H9 (cell line): ENCODE data around the gene GPR156. TPM values are rescaled to one million over a fixed set of nuclear protein-coding genes. Genes with fewer than 3 reads are reported as not detected.

Source experiments
- DNase-seq: peaks from one replicate; pipeline ENCODE4 v3.0.0-alpha.2; 2017
- H2AFZ ChIP-seq: one replicate; pipeline ENCODE4 v1.6.1; 2013; ENCODE audit warnings: mild to moderate bottlenecking, low read length, control low read depth, moderate library complexity
- H2AK5ac ChIP-seq: 2 replicates; pipeline ENCODE4 v1.6.1; 2013; ENCODE audit warnings: low read length, control low read depth, mixed read lengths; ENCODE audit not compliant: insufficient read length
- H2BK120ac ChIP-seq: one replicate; pipeline ENCODE4 v1.6.1; 2013; ENCODE audit warnings: low read depth, mild to moderate bottlenecking, low read length, control low read depth, inconsistent platforms; ENCODE audit not compliant: poor library complexity, severe bottlenecking
- H2BK12ac ChIP-seq: 2 replicates; pipeline ENCODE4 v1.6.1; 2013; ENCODE audit warnings: low read length, control low read depth, mixed read lengths, low read depth; ENCODE audit not compliant: insufficient read length
- H2BK15ac ChIP-seq: 2 replicates; pipeline ENCODE4 v1.6.1; 2013; ENCODE audit warnings: low read depth, low read length, control low read depth
- H2BK20ac ChIP-seq: one replicate; pipeline ENCODE4 v1.6.1; 2013; ENCODE audit warnings: low read depth, mild to moderate bottlenecking, low read length, control low read depth, inconsistent platforms; ENCODE audit not compliant: poor library complexity, severe bottlenecking
- H2BK5ac ChIP-seq: 2 replicates; pipeline ENCODE4 v1.6.1; 2013; ENCODE audit warnings: low read length, control low read depth, mixed read lengths; ENCODE audit not compliant: insufficient read length
- H3K14ac ChIP-seq: 2 replicates; pipeline ENCODE4 v1.6.1; 2013; ENCODE audit warnings: low read length, control low read depth; ENCODE audit not compliant: insufficient read depth
- H3K18ac ChIP-seq: 2 replicates; pipeline ENCODE4 v1.6.1; 2013; ENCODE audit warnings: low read depth, mild to moderate bottlenecking, mixed read lengths, low read length, control low read depth; ENCODE audit not compliant: insufficient read length
- H3K23ac ChIP-seq: 2 replicates; pipeline ENCODE4 v1.6.1; 2013; ENCODE audit warnings: low read length, control low read depth, mixed read lengths, low read depth; ENCODE audit not compliant: insufficient read length
- H3K23me2 ChIP-seq: 2 replicates; pipeline ENCODE4 v1.6.1; 2013; ENCODE audit warnings: low read depth, mild to moderate bottlenecking, mixed read lengths, low read length, control low read depth; ENCODE audit not compliant: insufficient read length, poor library complexity, severe bottlenecking
- H3K27ac ChIP-seq: 2 replicates; pipeline ENCODE4 v1.5.1; 2013; ENCODE audit warnings: low read length, control low read depth, mixed read lengths, low read depth; ENCODE audit not compliant: insufficient read length
- H3K27me3 ChIP-seq: 2 replicates; pipeline ENCODE4 v1.6.1; 2013; ENCODE audit warnings: low read length, control low read depth, inconsistent platforms; ENCODE audit not compliant: insufficient read depth
- H3K4ac ChIP-seq: 2 replicates; pipeline ENCODE4 v1.6.1; 2013; ENCODE audit warnings: low read depth, mild to moderate bottlenecking, control low read depth, inconsistent platforms, low read length, moderate library complexity
- H3K4me1 ChIP-seq: 2 replicates; pipeline ENCODE4 v1.6.1; 2013; ENCODE audit warnings: low read length, control low read depth, inconsistent platforms; ENCODE audit not compliant: insufficient read depth
- H3K4me2 ChIP-seq: 2 replicates; pipeline ENCODE4 v1.6.1; 2013; ENCODE audit warnings: low read length, control low read depth, mixed read lengths; ENCODE audit not compliant: insufficient read length, insufficient read depth
- H3K56ac ChIP-seq: 2 replicates; pipeline ENCODE4 v1.6.1; 2013; ENCODE audit warnings: low read depth, mild to moderate bottlenecking, mixed read lengths, low read length, control low read depth; ENCODE audit not compliant: insufficient read length
- H3K79me1 ChIP-seq: 2 replicates; pipeline ENCODE4 v1.6.1; 2013; ENCODE audit warnings: low read depth, mild to moderate bottlenecking, moderate library complexity, low read length, control low read depth, inconsistent platforms; ENCODE audit not compliant: insufficient read depth, poor library complexity, severe bottlenecking
- H3K79me2 ChIP-seq: 2 replicates; pipeline ENCODE4 v1.6.1; 2013; ENCODE audit warnings: low read length, control low read depth, inconsistent platforms; ENCODE audit not compliant: insufficient read depth
- H3K9ac ChIP-seq: 2 replicates; pipeline ENCODE4 v1.6.1; 2013; ENCODE audit warnings: low read length, control low read depth, mixed read lengths; ENCODE audit not compliant: insufficient read length; ENCODE audit errors: extremely low read depth
- H3K9me3 ChIP-seq: one replicate; pipeline ENCODE4 v1.6.1; 2013; ENCODE audit warnings: low read depth, low read length, inconsistent platforms; ENCODE audit not compliant: control insufficient read depth
- H3T11ph ChIP-seq: one replicate; pipeline ENCODE4 v1.6.1; 2013; ENCODE audit warnings: mild to moderate bottlenecking, low read length, control low read depth, inconsistent platforms
- H4K20me1 ChIP-seq: one replicate; pipeline ENCODE4 v1.6.1; 2013; ENCODE audit not compliant: control insufficient read depth, insufficient read length, insufficient read depth
- H4K5ac ChIP-seq: 2 replicates; pipeline ENCODE4 v1.6.1; 2013; ENCODE audit warnings: low read depth, mild to moderate bottlenecking, mixed read lengths, low read length, control low read depth; ENCODE audit not compliant: insufficient read length
- H4K8ac ChIP-seq: replicated peaks from 2 replicates; pipeline ENCODE4 v1.6.1; 2013; ENCODE audit warnings: low read length, control low read depth, mixed read lengths, low read depth; ENCODE audit not compliant: insufficient read length
- H4K91ac ChIP-seq: 2 replicates; pipeline ENCODE4 v1.6.1; 2013; ENCODE audit warnings: low read depth, mild to moderate bottlenecking, moderate library complexity, mixed read lengths, low read length, control low read depth; ENCODE audit not compliant: insufficient read length
- H3K27ac Mint-ChIP-seq, 3 experiments: 2 replicates in 2 of 3; 3 replicates in 1 of 3; pipeline ENCODE4 v1.8.0; 2020 to 2021; ENCODE audit warnings: mixed read lengths in 3 of 3, mild to moderate bottlenecking in 1 of 3, moderate library complexity in 1 of 3
- H3K27me3 Mint-ChIP-seq: 2 replicates; pipeline ENCODE4 v1.8.0; 2021; ENCODE audit warnings: low read depth, mild to moderate bottlenecking, moderate library complexity, mixed read lengths
- H3K36me3 Mint-ChIP-seq, 3 experiments: 2 replicates in 2 of 3; 3 replicates in 1 of 3; pipeline ENCODE4 v1.8.0; 2020 to 2021; ENCODE audit warnings: low read depth in 3 of 3, mixed read lengths in 3 of 3; ENCODE audit not compliant: insufficient read depth in 1 of 3
- H3K4me1 Mint-ChIP-seq, 2 experiments: 2 replicates each; pipeline ENCODE4 v1.8.0; 2020; ENCODE audit warnings: mixed read lengths in 2 of 2
- H3K4me3 Mint-ChIP-seq, 2 experiments: 2 replicates in 1 of 2; 3 replicates in 1 of 2; pipeline ENCODE4 v1.8.0; 2020 to 2021; ENCODE audit warnings: mild to moderate bottlenecking in 2 of 2, mixed read lengths in 2 of 2, moderate library complexity in 1 of 2
- H3K9me3 Mint-ChIP-seq, 2 experiments: 2 replicates in 1 of 2; 3 replicates in 1 of 2; pipeline ENCODE4 v1.8.0; 2020; ENCODE audit warnings: mild to moderate bottlenecking in 2 of 2, mixed read lengths in 2 of 2, moderate library complexity in 1 of 2
- CTCF ChIP-seq: fragments of 200-600 bp; sonication (generic); conservative IDR thresholded peaks from 3 replicates; pipeline ENCODE4 v1.8.0; 2021; ENCODE audit warnings: antibody characterized with exemption, mild to moderate bottlenecking
- WGBS: extraction: QIAGEN DNeasy Blood & Tissue Kit; methylation state at CpG from one replicate; pipeline ENCODE4 v1.1.7; 2013; ENCODE audit warnings: missing lambda C conversion rate, low lambda C conversion rate, mixed read lengths; ENCODE audit not compliant: insufficient read length; ENCODE audit errors: extremely low coverage; 5-methylcytosine and 5-hydroxymethylcytosine counted together
- total RNA-seq: library from RNA; stranded (reverse); gene quantifications from 2 replicates; pipeline ENCODE4 v1.2.1, GENCODE V29; 2021

The GPR156 gene
- total RNA-seq, 1 experiment from 2014 or later, result 1.8 TPM

GRCh38 chr3:120274739-120275167, 10.3 kb downstream of the GPR156 start:
- Histone ChIP-seq H3K79me1 (no peaks in the 10 kb centered on the region), H3T11ph (no peak overlapping the region), H3K23me2 (no peaks in the 10 kb centered on the region), H3K4me1 (no peaks in the 10 kb centered on the region), H3K14ac (no peak overlapping the region), H2BK20ac (no peak overlapping the region), H2BK120ac (no peak overlapping the region), H3K23ac (no peak overlapping the region), H4K91ac (no peak overlapping the region), H4K20me1 (no peaks in the 10 kb centered on the region), H3K27ac (no peak overlapping the region), H3K4me2 (no peak overlapping the region), H2BK15ac (no peak overlapping the region), H3K9me3 (no peaks in the 10 kb centered on the region), H2AK5ac (no peak overlapping the region), H3K79me2 (no peaks in the 10 kb centered on the region), H3K4ac (no peak overlapping the region), H2BK5ac (no peak overlapping the region), H2AFZ (no peak overlapping the region), H3K56ac (no peak overlapping the region), H3K18ac (no peak overlapping the region), H3K27me3 (no peaks in the 10 kb centered on the region), H3K9ac (no peak overlapping the region), H4K5ac (no peak overlapping the region), H2BK12ac (no peak overlapping the region), H4K8ac (no peak overlapping the region)
- no peak overlapping the region for H3K27ac Mint-ChIP-seq
- H3K9me3 Mint-ChIP-seq, result no peaks in the 10 kb centered on the region
- WGBS, result no CpG with 5 or more reads among the region's 5 CpGs
- peaks cover 7% of the 10 kb centered on the region for H3K27me3 Mint-ChIP-seq
- DNase-seq, result no peak
- no peak overlapping the region for H3K4me3 Mint-ChIP-seq
- TF ChIP-seq CTCF, result no peak
- peaks cover 0 to 3% of the 10 kb centered on the region in 2 experiments; a peak in 1 of 4 replicates for H3K4me1 Mint-ChIP-seq
- no peaks in the 10 kb centered on the region for H3K36me3 Mint-ChIP-seq
